Heart right ventricle (tissue), 16 donors: ENCODE measurements around the gene DRD4. TPM values are rescaled to one million over a fixed set of nuclear protein-coding genes. Genes with fewer than 3 reads are reported as not detected.
A peak's percentile ranks its signal among the peaks of the same experiment; 100 is the strongest.

Experiments
- ATAC-seq, 8 donors: fragments of 200-7000 bp; cut with Tn5 transposase; one replicate each; pipeline ENCODE4 v1.9.1; 2020; ENCODE audit warnings: mild to moderate bottlenecking in 8 of 8, moderate library complexity in 8 of 8, moderate number of reproducible peaks in 1 of 8
- DNase-seq, 2 donors: peaks; one replicate each; pipeline ENCODE4 v3.0.0-alpha.2; 2020
- H3K27ac ChIP-seq, 10 donors: fragments of 200-600 bp; sonication (generic) in 2 of 10; one replicate each; pipeline versions ENCODE4 v1.5.0 to v1.8.0; 2020 to 2022; ENCODE audit warnings: mild to moderate bottlenecking in 3 of 10
- H3K27me3 ChIP-seq, 7 donors: fragments of 200-600 bp; one replicate each; pipeline ENCODE4 v1.8.0; 2021 to 2022; ENCODE audit warnings: mild to moderate bottlenecking in 2 of 7
- H3K36me3 ChIP-seq, 9 donors: fragments of 200-600 bp; sonication (generic) in 1 of 9; one replicate each; pipeline versions ENCODE4 v1.5.0 to v1.8.0; 2020 to 2022; ENCODE audit warnings: mild to moderate bottlenecking in 2 of 9
- H3K4me1 ChIP-seq, 9 donors: fragments of 200-600 bp; sonication (generic) in 1 of 9; one replicate each; pipeline versions ENCODE4 v1.5.0 to v1.8.0; 2020 to 2022; ENCODE audit warnings: mild to moderate bottlenecking in 4 of 9
- H3K4me3 ChIP-seq, 10 donors: fragments of 200-600 bp; sonication (generic) in 2 of 10; one replicate each; pipeline versions ENCODE4 v1.5.0 to v1.8.0; 2020 to 2022; ENCODE audit warnings: mild to moderate bottlenecking in 7 of 10, moderate library complexity in 2 of 10
- H3K9me3 ChIP-seq, 11 donors: fragments of 200-600 bp in 10 of 11; sonication (generic) in 2 of 11; one replicate each; pipeline versions ENCODE4 v1.5.0 to v1.8.0; 2013 to 2022; ENCODE audit warnings: mild to moderate bottlenecking in 2 of 11, control low read depth in 1 of 11, moderate library complexity in 1 of 11
- CTCF ChIP-seq, 9 donors: fragments of 200-600 bp; sonication (generic) in 2 of 9; IDR thresholded peaks; one replicate each; pipeline versions ENCODE4 v1.5.0 to v1.8.0; 2021 to 2022; ENCODE audit warnings: antibody characterized with exemption in 9 of 9, mild to moderate bottlenecking in 5 of 9, moderate library complexity in 1 of 9
- WGBS, 2 donors: extraction: QIAGEN DNeasy Blood & Tissue Kit; methylation state at CpG; one replicate each; pipeline ENCODE4 v1.1.7; 2013; ENCODE audit warnings: inconsistent platforms in 1 of 2; 5-methylcytosine and 5-hydroxymethylcytosine counted together
- intact Hi-C, 10 donors: fragments of 100-400 bp; cut with DNase I; formaldehyde crosslinking; loops; one replicate each; pipeline versions ENCODE4 v1.11.1 to v1.14.2; 2022
- polyA plus RNA-seq, 2 donors: library from polyadenylated mRNA; stranded (reverse); fragments of 200-250 nt; gene quantifications; one replicate each; pipeline ENCODE4 v1.2.3, GENCODE V29; 2013
- total RNA-seq, 10 donors: library from RNA; stranded (reverse); fragmentation: NEBNext Ultra II Directional in 3 of 10; extraction: Animal tissue kit (Norgen Biotek cat#: 25700) in 3 of 10; gene quantifications; one replicate each; pipeline versions ENCODE4 v1.2.1 to v1.2.4, GENCODE V29; 2021 to 2023
- donor health status: Arrhythmogenic right ventricular cardiomyopathy.
- donor health status: ischemic (EF 13 %, LVEDD 7.1; RV severe dilation, severe dysfunction).
- donor health status: healthy with polysubstance abuse.
- donor health status: DM: no; HTN: yes; CAD: no.
- donor health status: DM: no; HTN: no; CAD: no.
- donor health status: ischemic (EF 25% LVEDD 6.9; RV normal size, moderate dysfunction).
- donor health status: ischemic (EF 25% LVEDD 5.7; RV mildly dilated, moderate dysfunction).
- donor health status: healthy.
- donor health status: DM: yes; HTN: yes; CAD: no.
- donor health status: Ischemic cardiomyopathy.
- donor health status: ischemic (EF 35%, LVEDD 5.7; RV mildly dilated, moderate dysfunction).
- donor health status: nonischemic (EF 11% LVEDD 7.7; RV severe dilation, severe dysfunction).
- donor health status: DM: yes; HTN: yes; CAD: no.
- donor health status: PGD.
- donor health status: ischemic (EF 29% LVEDD 5.4; RV normal size, mild dysfunction).
- donor health status: nonischemic (EF 23%, LVEDD 6.1; RV moderate dilation, normal function).

Gene DRD4
- total and polyA plus RNA-seq, 12 donors, result 0.09 to 0.72 (median 0.49) TPM; not detected in 5

GRCh38 chr11:610146-610801 lies 26.8 kb upstream of the DRD4 start:
- DNase-seq, result no peak
- WGBS, 2 donors, result 95 to 97% methylated on average over 18 of the region's 18 CpGs
- Histone ChIP-seq H3K27me3 (no peaks in the 10 kb centered on the region), H3K9me3 (no peaks in the 10 kb centered on the region), H3K4me3 (no peak overlapping the region), H3K27ac (no peak overlapping the region), H3K4me1 (peaks cover 13 to 50% (median 30%) of the 10 kb centered on the region in 9 donors), H3K36me3 (peaks cover 0 to 98% (median 68%) of the 10 kb centered on the region in 9 donors)
- no peak for ATAC-seq
- intact Hi-C loops, result loop anchor here in 1 of 10 donors (5.0 kb wide), 1 partner anchor 33 kb away; the partner anchor contains the start of gene PHRF1
- TF ChIP-seq CTCF (IDR thresholded peaks at IDR 0.05), result no peak

- H3K4me3 ChIP-seq, result no peak overlapping the region
- intact Hi-C loops, result loop anchor here in 1 of 10 donors (5.0 kb wide), 1 partner anchor 34 kb away; the partner anchor contains the start of gene PHRF1
- WGBS, 2 donors, result 86 to 93% methylated on average over 45 to 49 of the region's 49 CpGs
- DNase-seq (no peak), ATAC-seq (no peak)
- H3K9me3 ChIP-seq, result no peaks in the 10 kb centered on the region
- peaks cover 13 to 49% (median 31%) of the 10 kb centered on the region in 9 donors for H3K4me1 ChIP-seq
- H3K27me3 ChIP-seq, result no peaks in the 10 kb centered on the region
- H3K27ac ChIP-seq, result no peak overlapping the region
- TF ChIP-seq CTCF (IDR thresholded peaks at IDR 0.05), result no peak
- H3K36me3 ChIP-seq, result peaks cover 0 to 88% (median 60%) of the 10 kb centered on the region in 9 donors
Measured at GRCh38 chr11:611001-611996, 25.8 kb upstream of the DRD4 start.

- H3K27ac ChIP-seq, result peak overlapping the region in 4 of 10 donors; percentile 19 to 98 (median 80)
- no peak for TF ChIP-seq CTCF (IDR thresholded peaks at IDR 0.05)
- no peaks in the 10 kb centered on the region for H3K27me3 ChIP-seq
- H3K36me3 ChIP-seq, result peaks cover 0 to 77% (median 53%) of the 10 kb centered on the region in 9 donors
- H3K9me3 ChIP-seq, result no peaks in the 10 kb centered on the region
- H3K4me1 ChIP-seq, result peaks cover 13 to 56% (median 36%) of the 10 kb centered on the region in 9 donors
- 67 to 77% methylated on average over 27 of the region's 27 CpGs for WGBS, 2 donors
- intact Hi-C loops, result loop anchor here in 1 of 10 donors (5.0 kb wide), 1 partner anchor 35 kb away; the partner anchor contains the start of gene PHRF1
- ATAC-seq (no peak), DNase-seq (no peak)
- H3K4me3 ChIP-seq, result no peak overlapping the region
Measured at GRCh38 chr11:612201-612960, 24.7 kb upstream of the DRD4 start.
